SH-SY5Y (cell line): ENCODE measurements around the gene TSC22D4.

Experiments used
- GATA2 ChIP-seq: IDR thresholded peaks from 2 replicates; pipeline ENCODE4 v1.6.1; 2011; ENCODE audit warnings: mild to moderate bottlenecking, low read depth, low read length
- GATA3 ChIP-seq: IDR thresholded peaks from 2 replicates; pipeline ENCODE4 v1.6.1; 2011; ENCODE audit warnings: low read depth, mild to moderate bottlenecking, low read length, moderate library complexity

The TSC22D4 gene

DNA sequence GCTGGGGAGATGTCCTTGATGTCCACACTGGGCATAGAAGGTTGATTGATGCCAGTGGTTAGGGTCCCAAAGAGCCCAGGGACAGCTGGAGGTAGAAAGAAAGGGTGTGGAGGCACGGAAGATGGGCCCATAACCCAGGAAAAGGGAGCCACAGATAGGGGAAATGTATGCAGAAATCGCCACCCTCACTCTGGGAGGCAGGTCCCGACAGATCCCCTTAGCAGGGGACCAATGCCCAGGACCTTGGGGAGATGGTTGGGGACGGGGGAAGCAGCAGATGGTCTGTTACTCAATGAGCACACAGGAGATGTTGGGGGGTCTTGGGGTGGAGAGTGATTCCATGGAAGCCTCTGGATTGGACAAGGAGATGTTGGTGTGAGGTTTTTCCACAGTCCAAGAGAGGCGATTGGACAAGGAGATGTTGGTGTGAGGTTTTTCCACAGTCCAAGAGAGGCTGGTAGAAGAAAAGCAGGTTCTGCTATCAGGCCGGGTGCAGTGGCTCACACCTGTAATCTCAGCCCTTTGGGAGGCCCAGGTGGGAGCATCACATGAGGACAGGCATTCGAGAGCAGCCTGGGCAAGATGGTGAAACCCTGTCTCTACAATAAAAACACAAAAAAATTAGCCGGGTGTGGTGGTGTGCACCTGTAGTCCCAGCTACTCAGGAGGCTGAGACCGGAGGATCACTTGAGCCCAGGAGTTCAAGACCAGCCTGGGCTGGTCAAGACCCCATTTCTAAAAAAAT lies 35.7 kb downstream of the TSC22D4 start:
- no peak for TF ChIP-seq GATA2
- no peak for TF ChIP-seq GATA3

DNA sequence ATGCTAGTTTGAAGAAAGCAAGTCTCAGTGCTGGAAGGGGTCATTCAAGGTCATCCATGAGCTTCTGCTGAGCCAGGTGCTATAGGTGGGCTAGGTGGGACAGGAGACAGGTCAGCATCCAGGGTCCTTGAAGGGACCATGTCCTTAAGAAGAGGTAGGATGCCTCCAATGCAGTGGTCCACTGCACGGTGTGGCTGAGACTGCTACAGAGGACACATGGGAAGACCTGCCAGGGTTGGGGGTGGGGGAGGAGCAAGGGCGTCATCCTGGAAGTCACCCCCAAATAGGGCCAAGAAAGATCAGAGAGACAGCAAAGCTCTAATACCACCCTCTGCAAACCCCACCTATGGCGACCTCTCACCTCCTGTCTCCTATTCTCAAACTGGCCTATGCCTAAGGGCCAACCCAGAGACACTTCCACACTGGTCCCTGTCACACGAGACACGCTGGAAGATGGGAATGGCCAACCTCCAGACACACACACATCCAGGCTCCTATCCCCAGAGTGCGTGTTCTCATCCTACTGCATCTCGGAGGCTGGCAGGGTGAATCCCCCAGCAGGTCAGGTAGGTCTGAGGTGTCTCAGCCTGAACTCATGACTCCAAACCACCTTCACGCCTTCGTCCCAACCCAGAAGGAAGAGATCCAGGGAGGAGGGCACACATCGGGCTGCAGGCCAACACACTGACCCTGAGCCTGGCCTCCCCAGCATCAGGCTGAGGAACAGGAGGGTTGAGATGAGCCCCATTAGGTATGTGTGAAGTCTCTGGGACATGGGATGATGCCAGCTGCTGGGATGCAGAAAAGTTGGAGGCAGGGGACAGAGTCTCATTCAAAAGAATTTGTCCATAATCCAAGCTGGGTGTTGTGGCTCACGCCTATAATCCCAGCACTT lies 37.1 kb downstream of the TSC22D4 start:
- TF ChIP-seq GATA3 (no peak), GATA2 (no peak)

DNA sequence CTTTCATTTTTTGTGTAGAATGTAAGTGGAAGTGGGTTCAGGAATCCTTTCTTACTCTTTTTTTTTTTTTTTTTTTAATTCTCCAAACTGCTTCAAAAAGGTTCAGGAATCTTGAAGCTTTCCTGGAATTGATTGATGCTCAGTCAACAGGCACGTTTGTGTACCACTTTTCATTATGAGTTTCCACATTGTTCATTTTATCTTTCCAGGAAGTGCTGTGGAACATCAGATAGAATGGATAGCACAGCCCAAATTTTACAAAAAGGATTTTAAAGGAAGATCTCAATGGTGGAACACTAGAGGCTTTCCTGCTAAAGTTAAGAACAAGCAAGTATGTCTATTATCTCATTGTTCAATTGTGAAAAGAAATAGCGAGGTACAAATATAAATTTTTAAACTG lies 40.8 kb downstream of the TSC22D4 start:
- TF ChIP-seq GATA2, result no peak
- TF ChIP-seq GATA3, result no peak

DNA sequence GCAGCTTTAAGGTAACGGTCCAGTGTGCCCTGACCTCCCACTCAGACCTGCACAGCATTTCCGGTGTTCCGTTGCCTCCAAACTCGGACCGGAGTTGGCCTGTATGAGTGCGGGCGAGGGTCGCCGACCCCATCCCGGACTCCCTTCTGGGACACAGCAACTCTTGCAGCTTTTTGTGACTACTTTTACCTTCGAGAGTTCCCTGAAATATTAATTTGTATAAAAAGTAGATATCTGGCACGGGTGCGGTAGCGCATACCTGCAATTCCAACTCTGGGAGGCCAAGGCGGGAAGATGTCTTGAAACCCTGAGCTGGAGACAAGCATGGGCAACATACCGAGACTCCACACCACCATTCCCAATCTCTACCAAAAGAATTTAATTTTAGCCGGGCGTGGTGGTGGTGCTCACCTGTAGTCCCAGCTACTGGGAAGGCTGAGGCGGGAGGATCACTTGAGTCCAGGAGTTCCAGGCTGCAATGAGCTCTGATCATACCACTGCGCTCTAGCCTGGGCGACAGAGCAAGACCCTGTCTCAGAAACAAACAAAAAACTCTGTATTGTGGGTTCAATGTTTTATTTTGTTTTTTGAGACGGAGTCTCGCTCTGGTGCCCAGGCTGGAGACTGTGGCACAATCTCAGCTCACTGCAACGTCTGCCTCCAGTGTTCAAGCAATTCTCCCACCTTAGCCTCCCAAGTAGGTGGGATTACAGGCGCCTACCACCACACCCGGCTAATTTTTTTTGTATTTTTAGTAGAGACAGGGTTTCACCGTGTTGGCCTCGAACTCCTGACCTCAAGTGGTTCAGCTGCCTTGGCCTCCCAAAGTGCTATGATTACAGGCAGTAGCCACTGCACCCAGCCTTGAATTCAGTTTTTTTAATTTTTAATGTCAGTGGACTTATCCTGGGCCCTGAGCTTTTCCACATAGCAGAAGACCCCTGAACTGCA lies 41.6 kb downstream of the TSC22D4 start:
- TF ChIP-seq GATA3, result no peak
- TF ChIP-seq GATA2, result no peak

DNA sequence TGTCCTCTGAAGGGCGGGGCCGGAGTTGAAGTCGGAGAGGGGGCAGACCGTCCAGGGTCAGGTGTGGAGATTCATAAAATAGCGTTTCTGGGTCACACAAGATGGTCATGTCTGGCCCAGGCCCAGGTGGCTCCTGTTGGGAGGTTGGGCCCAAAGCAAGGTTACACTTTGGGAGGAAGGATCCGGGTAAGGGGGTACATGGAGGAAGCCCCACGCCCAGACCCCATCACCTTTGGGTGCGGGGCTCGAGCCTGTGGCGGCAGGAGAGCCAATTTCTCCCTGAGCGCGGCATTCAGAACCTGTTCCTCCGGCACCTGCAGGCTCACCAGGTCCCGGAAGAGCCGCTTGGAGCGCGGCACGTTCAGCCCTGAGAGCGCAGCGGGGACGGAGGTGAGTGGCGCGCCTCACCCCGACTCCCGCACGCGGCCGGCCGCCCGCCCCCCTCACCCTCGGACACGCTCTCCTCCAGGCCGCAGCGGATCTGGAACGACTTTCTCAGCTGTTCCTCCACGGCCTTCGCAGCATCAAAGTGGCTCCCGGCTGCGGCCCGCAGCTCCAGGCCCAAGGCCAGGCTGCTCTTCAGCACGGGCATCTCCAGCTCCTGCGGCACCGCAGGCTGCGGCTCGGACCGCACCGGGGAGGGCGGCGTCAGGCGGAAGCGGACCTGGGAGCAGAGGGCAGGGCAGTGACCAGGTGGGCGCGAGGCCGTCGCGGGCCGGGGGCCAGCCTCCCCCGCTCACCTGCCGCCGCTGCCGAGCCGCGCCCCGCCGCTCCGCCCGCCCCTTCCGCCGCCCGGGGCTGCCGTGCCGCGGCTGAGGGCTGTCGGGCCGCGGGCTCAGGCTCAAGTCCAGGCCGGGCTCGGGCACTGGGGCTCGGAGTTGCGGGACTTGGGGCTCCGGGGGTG lies 43.4 kb downstream of the TSC22D4 start:
- TF ChIP-seq GATA3 (no peak), GATA2 (no peak)

GRCh38 chr7:100434297-100435144 lies 44.5 kb downstream of the TSC22D4 start:
- no peak for TF ChIP-seq GATA2
- TF ChIP-seq GATA3, result no peak

DNA sequence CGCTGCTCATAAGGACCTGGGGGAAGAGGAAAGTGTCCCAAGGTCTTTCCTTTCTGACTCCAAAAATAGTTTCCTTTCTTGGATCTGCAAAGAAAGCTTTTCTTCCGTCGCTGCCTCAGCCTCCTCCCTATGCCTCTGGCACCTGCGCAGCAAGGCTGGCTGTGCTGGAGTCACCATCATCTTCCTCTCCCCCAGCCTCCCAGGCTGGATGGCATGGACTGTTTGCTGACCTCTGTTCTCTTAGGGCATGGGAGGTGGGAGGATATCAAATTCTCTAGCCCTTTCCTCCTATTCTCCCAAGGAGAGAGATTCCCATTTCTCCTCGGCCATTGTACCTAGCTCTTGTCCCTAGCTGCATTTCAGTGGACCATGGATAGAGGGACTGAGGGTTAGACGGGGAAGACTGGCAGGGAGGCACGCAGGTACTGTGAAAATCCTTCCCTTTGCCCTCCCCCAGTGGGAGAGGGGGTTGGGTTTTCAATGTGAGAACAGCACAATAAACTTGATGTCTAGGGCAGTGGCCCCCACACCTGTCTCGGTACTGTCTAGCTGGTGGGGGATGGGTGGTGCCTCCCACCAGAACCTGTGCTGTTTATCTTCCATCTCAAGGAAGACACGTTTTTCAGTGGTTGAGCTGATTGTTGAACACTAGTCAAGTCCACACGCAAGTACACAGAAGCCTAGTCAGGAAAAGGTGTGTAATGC lies 45.3 kb downstream of the TSC22D4 start:
- TF ChIP-seq GATA2 (no peak), GATA3 (no peak)

GRCh38 chr7:100433276-100433591 lies 45.8 kb downstream of the TSC22D4 start:
- TF ChIP-seq GATA3, result no peak
- TF ChIP-seq GATA2, result no peak

- TF ChIP-seq GATA2 (no peak), GATA3 (no peak)
These were observed 46.3 kb downstream of the TSC22D4 start for GRCh38 chr7:100432621-100433275.

GRCh38 chr7:100432053-100432452 lies 47.0 kb downstream of the TSC22D4 start:
- TF ChIP-seq GATA2 (no peak), GATA3 (no peak)

GRCh38 chr7:100431286-100431735 lies 47.7 kb downstream of the TSC22D4 start:
- TF ChIP-seq GATA3 (no peak), GATA2 (no peak)
